ENCODE data around the gene DCBLD1.

DNA sequence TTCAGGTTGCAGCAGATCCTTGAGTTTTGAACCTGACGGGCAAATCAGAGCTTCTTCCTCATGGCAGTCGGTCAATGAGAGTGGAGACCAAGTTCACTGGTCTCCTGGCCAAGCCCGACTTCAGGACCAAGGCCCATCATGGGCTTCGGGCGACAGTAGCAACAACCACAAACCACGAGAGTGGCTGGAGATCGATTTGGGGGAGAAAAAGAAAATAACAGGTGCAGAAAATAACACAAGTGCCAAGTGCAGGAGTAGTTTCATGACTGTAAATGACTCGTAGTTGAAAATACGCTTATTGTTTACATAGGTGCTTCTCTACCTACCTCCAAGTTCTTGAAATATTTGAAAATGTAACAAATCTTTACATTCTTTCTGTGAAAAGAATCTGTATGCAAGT, 56.1 kb downstream of the DCBLD1 start:
- TF ChIP-seq CTCF (IDR thresholded peaks at IDR 0.05) (no peak), EZH2phosphoT487 (IDR thresholded peaks at IDR 0.05) (no peak), EZH2 (IDR thresholded peaks at IDR 0.05) (no peak)

Measured in neural progenitor cell (in vitro differentiated cells).